Adrenal gland (tissue), 12 donors: ENCODE measurements around the gene XPO4. TPM values are rescaled to one million over a fixed set of nuclear protein-coding genes. Genes with fewer than 3 reads are reported as not detected.

Experiments used
- DNase-seq, 7 donors: peaks; one replicate each; pipeline ENCODE4 v3.0.0-alpha.2; 2019 to 2020
- H3K27ac ChIP-seq, 5 donors: fragments of 200-600 bp; sonication (generic) in 4 of 5; 1 replicate in 3 of 5; 2 replicates in 2 of 5; pipeline versions ENCODE4 v1.5.1 to v1.8.0; 2016 to 2020; ENCODE audit warnings: mild to moderate bottlenecking in 1 of 5
- H3K27me3 ChIP-seq: fragments of 200-600 bp; 2 replicates; pipeline ENCODE4 v1.8.0; 2021
- H3K36me3 ChIP-seq, 2 donors: fragments of 200-600 bp; replicated peaks in 1 of 2; 1 replicate in 1 of 2; 2 replicates in 1 of 2; pipeline versions ENCODE4 v1.5.1 to v1.8.0; 2018 to 2022
- H3K4me1 ChIP-seq, 2 donors: fragments of 200-600 bp; replicated peaks in 1 of 2; 1 replicate in 1 of 2; 2 replicates in 1 of 2; pipeline versions ENCODE4 v1.5.1 to v1.8.0; 2018 to 2021
- H3K4me3 ChIP-seq, 4 donors: fragments of 200-600 bp; sonication (generic) in 3 of 4; one replicate each; pipeline ENCODE4 v1.5.1; 2016 to 2018
- H3K9me3 ChIP-seq, 3 donors: fragments of 200-600 bp; sonication (generic) in 1 of 3; replicated peaks in 1 of 3; 1 replicate in 2 of 3; 2 replicates in 1 of 3; pipeline versions ENCODE4 v1.5.1 to v1.8.0; 2016 to 2021
- POLR2A ChIP-seq, 2 donors: fragments of 450-650 bp; IDR thresholded peaks; one replicate each; pipeline ENCODE4 v1.6.1; 2017; ENCODE audit warnings: antibody characterized with exemption in 2 of 2, mild to moderate bottlenecking in 2 of 2, moderate library complexity in 1 of 2
- WGBS, 4 donors: extraction: QIAGEN DNeasy Blood & Tissue Kit in 2 of 4; methylation state at CpG; one replicate each; pipeline versions ENCODE4 v1.1.5 to v1.1.7; 2013 to 2017; 5-methylcytosine and 5-hydroxymethylcytosine counted together
- intact Hi-C, 2 donors: fragments of 100-400 bp; cut with DNase I; formaldehyde crosslinking; loops; one replicate each; pipeline versions ENCODE4 v1.14.1 to v1.15.0; 2022 to 2023
- polyA plus RNA-seq, 3 donors: library from polyadenylated mRNA; stranded (reverse); fragments of 200-250 nt in 2 of 3; fragments of 350-450 nt in 1 of 3; fragmentation: Illumina TruSeq in 1 of 3; extraction: RNeasy Lipid Tissue Mini Kit (QIAGEN cat#74804) in 1 of 3; gene quantifications; one replicate each; pipeline ENCODE4 v1.2.3, GENCODE V29; 2013 to 2014
- total RNA-seq, 9 donors: library from RNA; depleted of rRNA in 4 of 9; stranded (reverse); fragments of >200 nt in 4 of 9; fragments of 120-200 nt in 1 of 9; fragmentation: NEBNext Ultra II Directional in 1 of 9; extraction: Animal tissue kit (Norgen Biotek cat#: 25700) in 1 of 9; gene quantifications; one replicate each; pipeline versions ENCODE4 v1.1.0 to v1.2.4, GENCODE V29; 2013 to 2023
- TF ChIP-seq, protein P1 (sequence below), 6 experiments: fragments of 450-650 bp in 4 of 6; fragments of 200-600 bp in 2 of 6; sonication (generic) in 1 of 6; IDR thresholded peaks; 1 replicate in 5 of 6; 2 replicates in 1 of 6; pipeline versions ENCODE4 v1.5.1 to v1.8.0; 2016 to 2021; ENCODE audit warnings: antibody characterized with exemption in 6 of 6, mild to moderate bottlenecking in 2 of 6, moderate library complexity in 1 of 6
- donor health status: healthy with polysubstance abuse.
- donor health status: Bipolar disorder and iron deficiency.
- donor health status: DM: yes; HTN: yes; CAD: no.
- donor health status: DM: no; HTN: no; CAD: no.
- donor health status: DM: no; HTN: no; CAD: no.
- donor health status: DM: yes; HTN: yes; CAD: no.

The XPO4 gene
- total and polyA plus RNA-seq, 12 donors, result 1.9 to 20.3 (median 11.5) TPM

GRCh38 chr13:20826301-20826700, 76.2 kb downstream of the XPO4 start:
- DNase-seq, result no peak
- no peaks in the 10 kb centered on the region for H3K4me1 ChIP-seq
- no peaks in the 10 kb centered on the region for H3K27me3 ChIP-seq
- H3K36me3 ChIP-seq, result no peaks in the 10 kb centered on the region
- 94 to 97% (median 96%) methylated on average over 5 of the region's 5 CpGs for WGBS, 4 donors
- H3K4me3 ChIP-seq, result no peak overlapping the region
- H3K27ac ChIP-seq, result no peak overlapping the region
- intact Hi-C loops, result loop anchor here in 1 of 2 donors (5.0 to 10.0 kb wide), 2 partner anchors 109 to 332 kb away; no protein-coding TSS in a partner anchor
- TF ChIP-seq POLR2A (IDR thresholded peaks at IDR 0.05), result no peak
- TF ChIP-seq, protein P1, sequence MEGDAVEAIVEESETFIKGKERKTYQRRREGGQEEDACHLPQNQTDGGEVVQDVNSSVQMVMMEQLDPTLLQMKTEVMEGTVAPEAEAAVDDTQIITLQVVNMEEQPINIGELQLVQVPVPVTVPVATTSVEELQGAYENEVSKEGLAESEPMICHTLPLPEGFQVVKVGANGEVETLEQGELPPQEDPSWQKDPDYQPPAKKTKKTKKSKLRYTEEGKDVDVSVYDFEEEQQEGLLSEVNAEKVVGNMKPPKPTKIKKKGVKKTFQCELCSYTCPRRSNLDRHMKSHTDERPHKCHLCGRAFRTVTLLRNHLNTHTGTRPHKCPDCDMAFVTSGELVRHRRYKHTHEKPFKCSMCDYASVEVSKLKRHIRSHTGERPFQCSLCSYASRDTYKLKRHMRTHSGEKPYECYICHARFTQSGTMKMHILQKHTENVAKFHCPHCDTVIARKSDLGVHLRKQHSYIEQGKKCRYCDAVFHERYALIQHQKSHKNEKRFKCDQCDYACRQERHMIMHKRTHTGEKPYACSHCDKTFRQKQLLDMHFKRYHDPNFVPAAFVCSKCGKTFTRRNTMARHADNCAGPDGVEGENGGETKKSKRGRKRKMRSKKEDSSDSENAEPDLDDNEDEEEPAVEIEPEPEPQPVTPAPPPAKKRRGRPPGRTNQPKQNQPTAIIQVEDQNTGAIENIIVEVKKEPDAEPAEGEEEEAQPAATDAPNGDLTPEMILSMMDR (IDR thresholded peaks at IDR 0.05), result no peak
- no peaks in the 10 kb centered on the region for H3K9me3 ChIP-seq

DNA sequence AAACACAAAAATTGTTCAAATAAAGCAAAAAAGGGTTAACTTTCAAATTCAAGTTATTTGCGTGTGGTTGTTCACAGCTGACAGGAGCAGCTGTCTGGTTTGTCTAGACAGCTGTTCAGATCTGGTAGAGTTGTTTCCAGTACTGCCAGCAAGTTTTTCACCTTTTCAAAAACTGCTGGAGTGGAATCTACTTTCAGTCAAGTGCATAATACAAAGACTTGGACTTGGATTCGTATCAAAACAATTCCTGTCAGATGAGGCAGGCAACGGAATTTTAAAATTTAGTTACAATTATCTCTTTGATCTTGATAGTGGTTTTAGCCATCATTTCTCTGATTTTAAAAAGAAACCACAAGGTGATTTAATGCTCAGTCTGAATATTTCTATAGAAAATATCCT, 77.1 kb downstream of the XPO4 start:
- intact Hi-C loops, result loop anchor here in 1 of 2 donors (5.0 to 10.0 kb wide), 2 partner anchors 108 to 331 kb away; no protein-coding TSS in a partner anchor
- no peak for DNase-seq
- no peaks in the 10 kb centered on the region for H3K27me3 ChIP-seq
- H3K9me3 ChIP-seq, result no peaks in the 10 kb centered on the region
- WGBS, 4 donors, result 39 to 61% (median 54%) methylated on average over 3 of the region's 3 CpGs
- TF ChIP-seq POLR2A (IDR thresholded peaks at IDR 0.05), result no peak
- TF ChIP-seq, protein P1 (IDR thresholded peaks at IDR 0.05), result no peak
- H3K36me3 ChIP-seq, result no peaks in the 10 kb centered on the region
- no peaks in the 10 kb centered on the region for H3K4me1 ChIP-seq
- no peak overlapping the region for H3K4me3 ChIP-seq
- H3K27ac ChIP-seq, result no peak overlapping the region

- H3K4me1 ChIP-seq, result no peaks in the 10 kb centered on the region
- no peaks in the 10 kb centered on the region for H3K36me3 ChIP-seq
- no peak for DNase-seq
Observed at GRCh38 chr13:20824762-20825476, 77.6 kb downstream of the XPO4 start.

DNA sequence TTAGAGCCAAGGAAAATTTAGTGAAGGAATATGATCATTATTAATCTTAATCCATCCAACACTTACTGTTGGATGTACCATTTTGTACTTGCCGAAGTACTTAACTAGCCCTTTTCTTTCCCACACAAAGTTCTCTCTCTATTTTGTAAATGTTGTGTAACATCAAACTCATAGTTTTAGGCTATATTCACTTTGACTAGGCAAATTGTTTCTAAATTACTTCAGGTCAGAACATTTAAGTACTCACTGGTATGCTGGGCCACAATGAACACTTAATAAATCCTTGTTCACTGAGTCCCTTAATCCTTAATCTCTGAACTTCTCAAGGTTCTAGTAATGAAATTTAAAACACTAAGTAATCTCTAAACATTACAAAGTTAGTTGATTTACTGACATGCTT, 79.5 kb downstream of the XPO4 start:
- no peaks in the 10 kb centered on the region for H3K4me1 ChIP-seq
- WGBS, 4 donors, result 95 to 97% (median 96%) methylated on average over 1 of the region's 1 CpG

More at GRCh38 chr13:20824762-20825476, 77.6 kb downstream of the XPO4 start:
- Histone ChIP-seq H3K27me3 (no peaks in the 10 kb centered on the region), H3K9me3 (no peaks in the 10 kb centered on the region), H3K4me3 (no peak overlapping the region), H3K27ac (no peak overlapping the region)
- 87 to 97% (median 96%) methylated on average over 5 of the region's 5 CpGs for WGBS, 4 donors
- intact Hi-C loops, result loop anchor here (5.0 to 10.0 kb wide), 3 partner anchors 108 to 330 kb away; no protein-coding TSS in a partner anchor
- TF ChIP-seq POLR2A (IDR thresholded peaks at IDR 0.05), result no peak
- TF ChIP-seq, protein P1 (IDR thresholded peaks at IDR 0.05), result no peak

More for the DNA sequence above, 79.5 kb downstream of the XPO4 start:
- H3K4me3 ChIP-seq, result no peak overlapping the region
- no peaks in the 10 kb centered on the region for H3K27me3 ChIP-seq
- H3K27ac ChIP-seq, result no peak overlapping the region
- intact Hi-C loops, result loop anchor here (5.0 to 10.0 kb wide), 2 partner anchors 111 to 328 kb away; no protein-coding TSS in a partner anchor
- TF ChIP-seq POLR2A (IDR thresholded peaks at IDR 0.05), result no peak
- TF ChIP-seq, protein P1 (IDR thresholded peaks at IDR 0.05), result no peak
- no peaks in the 10 kb centered on the region for H3K9me3 ChIP-seq
- no peaks in the 10 kb centered on the region for H3K36me3 ChIP-seq
- no peak for DNase-seq
